ENCODE results near the gene NME4.
A peak's percentile ranks its signal among the peaks of the same experiment; 100 is the strongest.
"Not testable (repeated sequence)": the region's sequence is repeated elsewhere in the genome, so short reads cannot be mapped to it uniquely, and the experiment has no call there.

The NME4 gene

DNA sequence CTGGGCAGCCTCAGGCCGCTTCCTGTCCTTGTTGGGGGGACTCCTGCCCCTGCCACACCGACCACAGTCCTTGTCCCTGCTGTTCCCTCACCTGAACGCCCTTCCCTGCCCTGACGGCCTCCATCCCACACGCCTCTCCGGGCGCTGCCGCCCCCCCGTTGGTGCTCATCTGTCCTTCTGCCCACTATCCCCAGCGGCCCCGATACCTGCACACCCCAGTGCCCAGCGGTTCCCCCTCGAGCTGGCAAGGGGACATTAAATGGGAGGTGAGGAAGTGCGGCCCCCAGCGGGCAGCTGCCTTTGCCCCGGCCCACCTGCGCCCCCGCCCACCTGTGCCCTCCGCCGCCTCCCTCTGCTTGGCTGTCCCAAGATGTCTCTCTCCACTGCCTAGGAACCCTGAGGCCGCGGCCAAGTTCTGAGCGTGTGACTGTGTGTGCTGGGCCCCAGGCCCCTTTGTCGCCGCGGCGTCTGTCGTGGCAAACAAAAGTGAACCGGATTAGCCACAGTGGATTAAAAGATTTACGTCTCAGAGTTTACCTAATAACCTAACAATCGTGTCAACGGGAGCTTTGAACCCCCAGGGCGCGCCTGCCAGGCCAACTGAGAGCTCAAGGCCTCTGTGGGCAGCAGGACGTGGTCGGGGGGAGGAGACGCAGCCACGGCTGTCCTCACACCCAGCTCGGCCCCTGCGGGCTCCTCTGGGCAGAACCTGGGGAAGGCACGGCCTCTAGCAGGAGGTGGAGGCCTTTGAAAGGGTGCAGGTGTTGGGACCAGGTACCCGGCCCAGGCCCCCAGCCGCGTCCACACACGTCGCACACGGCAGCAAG lies 36.9 kb upstream of the NME4 start:
- in situ Hi-C loops (cut with MboI; ENCODE audit: low sequenced_read_pairs), result no loop called here
- Histone ChIP-seq H3K4me1 (peaks cover 10% of the 10 kb centered on the region), H3K36me3 (replicated peaks) (no peaks in the 10 kb centered on the region), H3K9me3 (no peaks in the 10 kb centered on the region), H3K27me3 (ENCODE audit: low read depth) (no peaks in the 10 kb centered on the region), H3K4me3 (no peak overlapping the region)
- peak; percentile 81 to 87 for DNase-seq (ENCODE audit: low spot score in 2 of 2)

DNA sequence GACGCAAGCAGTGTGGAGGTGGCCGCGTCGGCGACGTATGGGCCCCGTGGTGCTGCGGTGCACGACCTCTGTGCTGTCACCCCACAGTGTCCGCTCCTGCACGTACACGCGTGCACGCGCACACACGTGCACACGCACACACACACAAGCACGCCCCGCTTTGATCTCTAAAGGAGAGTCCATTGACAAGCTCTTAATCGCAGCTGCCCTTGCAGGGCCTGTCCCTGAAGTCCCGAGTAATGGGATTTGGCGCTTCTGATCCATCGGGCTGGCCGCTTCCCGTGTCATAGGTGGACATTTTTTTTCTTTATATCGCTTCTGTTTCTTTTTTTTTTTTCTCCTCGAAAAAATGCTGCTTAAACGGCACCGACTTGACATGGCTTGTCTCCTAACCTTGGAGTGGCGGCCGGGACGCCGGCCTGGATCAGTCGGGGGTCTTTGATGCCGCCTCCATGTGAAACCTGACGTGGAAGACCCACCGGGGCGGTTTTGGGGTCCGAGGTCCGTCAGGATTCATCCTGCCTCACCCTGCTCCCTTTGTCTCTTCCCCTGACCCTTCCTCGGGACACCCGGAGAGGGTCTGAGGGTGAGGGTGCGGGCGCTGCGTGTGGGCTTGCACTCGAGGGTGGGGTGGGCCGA lies 36.2 kb upstream of the NME4 start:
- no peaks in the 10 kb centered on the region for H3K27me3 ChIP-seq (ENCODE audit: low read depth)
- no peaks in the 10 kb centered on the region for H3K36me3 ChIP-seq (replicated peaks)
- H3K4me3 ChIP-seq, result no peak overlapping the region
- no peaks in the 10 kb centered on the region for H3K9me3 ChIP-seq
- H3K4me1 ChIP-seq, result peaks cover 10% of the 10 kb centered on the region
- in situ Hi-C loops (cut with MboI; ENCODE audit: low sequenced_read_pairs), result no loop called here
- DNase-seq (ENCODE audit: low spot score in 2 of 2), result no peak

DNA sequence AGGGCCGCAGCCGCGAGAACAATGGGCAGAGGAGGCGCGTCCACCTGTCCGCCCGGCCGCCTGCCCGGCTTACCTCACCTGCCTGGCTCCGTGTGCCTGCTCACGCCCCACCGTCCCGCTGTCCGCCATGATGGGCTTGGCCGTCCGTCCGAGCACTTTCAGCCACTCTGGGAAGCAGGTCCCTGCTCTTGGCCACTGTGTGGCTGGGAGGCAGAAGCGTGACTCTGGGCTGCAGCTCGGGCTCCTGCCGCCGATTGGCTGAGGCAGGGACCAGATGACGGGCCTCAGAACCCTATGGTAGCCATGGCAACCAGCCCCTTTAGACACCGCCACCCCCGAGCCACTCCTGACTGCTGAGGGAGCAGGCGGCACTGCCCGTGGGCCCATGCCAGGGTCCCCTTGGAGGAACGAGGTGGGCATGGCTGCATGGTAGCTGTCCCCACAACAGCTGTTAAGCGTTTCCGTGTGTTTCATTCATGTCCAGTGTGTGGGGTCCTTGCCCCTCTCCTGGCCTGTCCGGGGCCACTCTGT lies 35.6 kb upstream of the NME4 start:
- peaks cover 10% of the 10 kb centered on the region for H3K4me1 ChIP-seq
- no peak overlapping the region for H3K4me3 ChIP-seq
- no peaks in the 10 kb centered on the region for H3K27me3 ChIP-seq (ENCODE audit: low read depth)
- in situ Hi-C loops (cut with MboI; ENCODE audit: low sequenced_read_pairs), result no loop called here
- H3K9me3 ChIP-seq, result no peaks in the 10 kb centered on the region
- DNase-seq (ENCODE audit: low spot score in 2 of 2), result no peak
- peaks cover 4% of the 10 kb centered on the region; the same call in 1 of the 2 replicates for H3K36me3 ChIP-seq (replicated peaks)

DNA sequence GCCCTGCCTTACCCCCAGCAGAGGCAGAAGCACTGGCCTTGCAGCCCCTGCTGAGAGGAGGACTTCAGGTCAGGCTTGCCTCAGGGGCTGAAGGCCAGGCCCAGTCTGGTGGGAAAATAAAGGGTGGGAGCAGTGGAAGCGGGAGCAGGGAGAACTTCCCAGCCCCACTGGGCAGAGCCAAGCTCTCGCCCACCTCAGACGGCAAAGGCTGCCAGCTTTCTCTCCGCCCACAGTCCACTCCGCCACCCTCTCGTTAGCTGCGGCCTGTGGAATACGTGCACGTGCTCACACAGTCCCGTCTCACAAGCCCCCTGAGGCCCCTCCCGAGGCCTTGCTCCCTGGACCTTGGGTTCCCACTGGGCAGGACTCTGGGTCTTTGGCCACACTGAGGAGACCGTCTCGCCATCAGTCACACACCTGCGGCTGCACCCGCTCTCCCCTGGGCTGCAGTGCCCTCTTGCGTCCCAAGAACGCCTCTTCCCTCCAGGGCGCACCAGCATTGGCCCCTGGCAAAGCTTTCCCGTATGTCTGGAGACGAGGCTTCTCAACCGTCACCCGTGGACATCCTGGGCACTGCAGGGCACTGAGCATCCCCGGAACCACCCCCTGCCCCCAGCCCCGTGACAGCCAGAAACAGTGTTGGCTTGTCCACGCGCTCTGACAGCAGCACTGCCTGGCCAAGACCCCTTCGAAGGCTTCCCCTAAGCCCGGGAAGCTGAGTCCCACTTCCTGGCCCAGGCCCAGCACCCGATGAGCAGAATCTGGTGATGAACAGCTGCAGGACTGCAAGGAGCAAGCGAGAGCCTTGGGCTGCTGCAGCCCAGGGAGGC lies 34.9 kb upstream of the NME4 start:
- DNase-seq (ENCODE audit: low spot score in 2 of 2), result peak; percentile 64 to 88
- Histone ChIP-seq H3K4me3 (no peak overlapping the region), H3K4me1 (peaks cover 10% of the 10 kb centered on the region), H3K36me3 (replicated peaks) (peaks cover 9% of the 10 kb centered on the region), H3K9me3 (no peaks in the 10 kb centered on the region), H3K27me3 (ENCODE audit: low read depth) (no peaks in the 10 kb centered on the region)
- in situ Hi-C loops (cut with MboI; ENCODE audit: low sequenced_read_pairs), result no loop called here

- H3K4me3 ChIP-seq; H3K9me3 ChIP-seq; DNase-seq (ENCODE audit: low spot score in 2 of 2); in situ Hi-C loops (cut with MboI; ENCODE audit: low sequenced_read_pairs); H3K27me3 ChIP-seq (ENCODE audit: low read depth): not testable (repeated sequence)
- Histone ChIP-seq H3K36me3 (replicated peaks) (peaks cover 15% of the 10 kb centered on the region), H3K4me1 (peaks cover 10% of the 10 kb centered on the region)
Measured at GRCh38 chr16:362702-362999, 34.3 kb upstream of the NME4 start.

DNA sequence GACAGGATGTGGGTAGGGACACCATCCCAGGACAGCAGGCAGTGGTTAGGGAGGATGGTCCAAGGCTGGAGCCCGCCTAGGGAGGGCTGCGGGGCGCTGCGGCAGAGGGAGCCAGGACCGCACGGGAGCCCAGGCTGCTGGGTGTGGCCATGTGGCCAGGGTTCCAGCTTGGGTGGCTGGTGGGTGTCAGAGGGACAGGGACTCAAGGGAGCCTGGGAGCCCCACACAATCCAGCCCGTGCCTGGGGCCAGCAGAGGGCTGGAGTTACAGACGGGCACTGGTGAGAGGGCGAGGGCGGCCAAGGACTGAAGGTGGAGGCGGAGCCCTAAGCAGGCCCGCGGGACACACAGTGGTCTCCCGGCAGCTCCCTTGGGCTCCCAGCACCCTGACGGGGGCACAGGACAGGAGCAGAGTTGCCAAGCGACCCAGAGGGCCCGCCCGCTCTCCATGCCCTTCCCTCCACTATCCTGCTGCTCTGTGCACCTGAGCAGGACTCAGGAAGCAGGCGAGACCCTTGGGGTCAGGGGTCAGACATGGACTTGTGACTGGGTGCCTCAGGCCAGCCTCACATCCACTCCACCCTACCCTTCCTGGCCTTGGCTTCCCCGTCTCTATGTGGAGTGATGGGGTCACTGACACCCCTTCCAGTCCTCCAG lies 33.8 kb upstream of the NME4 start:
- peaks cover 21% of the 10 kb centered on the region for H3K36me3 ChIP-seq (replicated peaks)
- no peaks in the 10 kb centered on the region for H3K9me3 ChIP-seq
- H3K4me1 ChIP-seq, result peaks cover 10% of the 10 kb centered on the region
- no peaks in the 10 kb centered on the region for H3K27me3 ChIP-seq (ENCODE audit: low read depth)
- in situ Hi-C loops (cut with MboI; ENCODE audit: low sequenced_read_pairs), result no loop called here
- no peak for DNase-seq (ENCODE audit: low spot score in 2 of 2)
- no peak overlapping the region for H3K4me3 ChIP-seq

DNA sequence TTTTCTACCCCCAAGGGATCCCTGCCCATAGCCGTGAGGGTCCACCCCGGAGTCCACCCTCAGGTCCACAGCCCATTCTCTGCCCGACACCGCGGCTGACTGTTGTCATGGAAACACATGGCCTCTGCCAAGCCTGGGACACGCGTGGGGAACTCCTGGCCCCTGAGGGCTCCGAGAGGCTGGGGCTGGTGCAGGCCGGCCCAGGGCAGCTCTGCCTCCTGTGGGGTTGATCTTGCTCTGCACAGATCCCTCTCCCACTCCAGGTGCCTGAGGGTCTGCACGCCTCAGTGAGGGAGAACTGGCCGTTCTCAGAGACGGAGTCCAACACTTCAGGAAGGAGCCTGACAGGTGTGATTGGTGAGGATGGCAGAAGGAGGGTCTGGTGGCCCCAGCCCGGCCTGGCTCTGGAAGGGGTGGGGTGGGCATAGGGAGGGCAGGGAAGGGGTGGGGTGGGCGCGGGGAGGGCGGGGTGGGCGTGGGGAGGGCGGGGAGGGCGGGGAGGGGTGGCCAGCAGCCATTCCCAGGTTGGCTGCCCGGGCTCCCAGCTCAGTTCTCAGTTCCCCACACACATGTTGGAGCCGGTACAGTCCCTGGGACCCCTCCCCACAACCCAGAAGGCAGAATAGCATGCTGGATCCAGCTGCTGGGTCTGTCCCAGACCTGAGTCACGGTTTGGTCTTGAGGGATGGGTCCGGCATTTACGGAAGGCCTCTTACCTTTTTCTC lies 33.1 kb upstream of the NME4 start:
- DNase-seq (ENCODE audit: low spot score in 2 of 2), result no peak
- peaks cover 10% of the 10 kb centered on the region for H3K4me1 ChIP-seq
- in situ Hi-C loops (cut with MboI; ENCODE audit: low sequenced_read_pairs), result no loop called here
- H3K27me3 ChIP-seq (ENCODE audit: low read depth), result no peaks in the 10 kb centered on the region
- H3K4me3 ChIP-seq, result no peak overlapping the region
- H3K9me3 ChIP-seq, result no peaks in the 10 kb centered on the region
- H3K36me3 ChIP-seq (replicated peaks), result peaks cover 28% of the 10 kb centered on the region

- peaks cover 12% of the 10 kb centered on the region for H3K4me1 ChIP-seq
- H3K36me3 ChIP-seq (replicated peaks), result peaks cover 37% of the 10 kb centered on the region
- in situ Hi-C loops (cut with MboI; ENCODE audit: low sequenced_read_pairs), result no loop called here
- no peak for DNase-seq (ENCODE audit: low spot score in 2 of 2)
- H3K9me3 ChIP-seq, result no peaks in the 10 kb centered on the region
- no peak overlapping the region for H3K4me3 ChIP-seq
- no peaks in the 10 kb centered on the region for H3K27me3 ChIP-seq (ENCODE audit: low read depth)
Measured at GRCh38 chr16:364595-365491, 32.2 kb upstream of the NME4 start.

GRCh38 chr16:366476-366875 lies 30.5 kb upstream of the NME4 start:
- H3K27me3 ChIP-seq (ENCODE audit: low read depth), result no peaks in the 10 kb centered on the region
- H3K4me3 ChIP-seq, result no peak overlapping the region
- in situ Hi-C loops (cut with MboI; ENCODE audit: low sequenced_read_pairs), result no loop called here
- peaks cover 37% of the 10 kb centered on the region for H3K36me3 ChIP-seq (replicated peaks)
- DNase-seq (ENCODE audit: low spot score in 2 of 2), result no peak
- H3K4me1 ChIP-seq, result peaks cover 5% of the 10 kb centered on the region
- no peaks in the 10 kb centered on the region for H3K9me3 ChIP-seq

GRCh38 chr16:367333-367903 lies 29.6 kb upstream of the NME4 start:
- Histone ChIP-seq H3K36me3 (replicated peaks) (peaks cover 37% of the 10 kb centered on the region), H3K9me3 (no peaks in the 10 kb centered on the region)
- in situ Hi-C loops (cut with MboI; ENCODE audit: low sequenced_read_pairs), result no loop called here

GRCh38 chr16:368388-369158 lies 28.4 kb upstream of the NME4 start:
- Histone ChIP-seq H3K9me3 (no peaks in the 10 kb centered on the region), H3K4me1 (peaks cover 5% of the 10 kb centered on the region), H3K27me3 (ENCODE audit: low read depth) (no peaks in the 10 kb centered on the region), H3K4me3 (peak overlapping the region; percentile 33; the same call in 1 of the 2 replicates), H3K36me3 (replicated peaks) (peaks cover 37% of the 10 kb centered on the region)
- in situ Hi-C loops (cut with MboI; ENCODE audit: low sequenced_read_pairs), result no loop called here
- DNase-seq (ENCODE audit: low spot score in 2 of 2), result no peak

More at GRCh38 chr16:367333-367903, 29.6 kb upstream of the NME4 start:
- Histone ChIP-seq H3K27me3 (ENCODE audit: low read depth) (no peaks in the 10 kb centered on the region), H3K4me1 (peaks cover 5% of the 10 kb centered on the region), H3K4me3 (no peak overlapping the region)
- no peak for DNase-seq (ENCODE audit: low spot score in 2 of 2)

Measured in HAP-1 (cell line).